Fibroblast of mammary gland (primary cell): Measurements from ENCODE around the gene TPSG1.

Source experiments
- DNase-seq: peaks from one replicate; pipeline ENCODE4 v3.0.0-alpha.2; 2010; ENCODE audit warnings: low read depth
- H3K4me3 ChIP-seq: 2 replicates; pipeline ENCODE4 v1.5.1; 2011; ENCODE audit warnings: low read depth, mild to moderate bottlenecking, low read length, moderate library complexity; ENCODE audit not compliant: control insufficient read depth
- CTCF ChIP-seq: conservative IDR thresholded peaks from 2 replicates; pipeline ENCODE4 v1.5.1; 2011; ENCODE audit warnings: low read depth, low read length, inconsistent platforms; ENCODE audit not compliant: control insufficient read depth, insufficient read depth

The TPSG1 gene

GRCh38 chr16:1175566-1176279, 49.3 kb downstream of the TPSG1 start:
- no peak for TF ChIP-seq CTCF
- DNase-seq, result no peak

GRCh38 chr16:1174477-1175357, 50.4 kb downstream of the TPSG1 start:
- DNase-seq, result peak; percentile 11
- no peak overlapping the region for H3K4me3 ChIP-seq
- TF ChIP-seq CTCF, result no peak

More at GRCh38 chr16:1175566-1176279, 49.3 kb downstream of the TPSG1 start:
- no peak overlapping the region for H3K4me3 ChIP-seq

GRCh38 chr16:1173788-1174451, 51.1 kb downstream of the TPSG1 start:
- DNase-seq, result no peak
- TF ChIP-seq CTCF, result no peak
- no peak overlapping the region for H3K4me3 ChIP-seq

GRCh38 chr16:1172651-1173050, 52.4 kb downstream of the TPSG1 start:
- DNase-seq, result no peak
- H3K4me3 ChIP-seq, result no peak overlapping the region
- TF ChIP-seq CTCF, result no peak

- no peak overlapping the region for H3K4me3 ChIP-seq
- no peak for DNase-seq
- TF ChIP-seq CTCF, result no peak
Measured at GRCh38 chr16:1171854-1172428, 53.1 kb downstream of the TPSG1 start.
